Neural progenitor cell (in vitro differentiated cells): ENCODE measurements around the gene OLFM1. TPM values are rescaled to one million over a fixed set of nuclear protein-coding genes. Genes with fewer than 3 reads are reported as not detected.

Source experiments
- DNase-seq: peaks from one replicate; pipeline ENCODE4 v3.0.0-alpha.2; 2016; ENCODE audit warnings: low spot score
- H2AFZ ChIP-seq: fragments of 200-600 bp; sonication (generic); replicated peaks from 2 replicates; pipeline ENCODE4 v1.6.1; 2016; ENCODE audit warnings: antibody characterized with exemption
- H3F3A ChIP-seq: fragments of 200-600 bp; sonication (generic); 2 replicates; pipeline ENCODE4 v1.6.1; 2016; ENCODE audit warnings: antibody characterized with exemption, low read depth
- H3K27ac ChIP-seq: fragments of 200-600 bp; sonication (generic); 2 replicates; pipeline ENCODE4 v1.5.1; 2016; ENCODE audit warnings: mild to moderate bottlenecking
- H3K27me3 ChIP-seq: fragments of 200-600 bp; sonication (generic); 2 replicates; pipeline ENCODE4 v1.6.1; 2016; ENCODE audit warnings: mild to moderate bottlenecking, moderate library complexity
- H3K36me3 ChIP-seq: fragments of 200-600 bp; sonication (generic); 2 replicates; pipeline ENCODE4 v1.5.1; 2016
- H3K4me1 ChIP-seq: fragments of 200-600 bp; sonication (generic); 2 replicates; pipeline ENCODE4 v1.6.1; 2016; ENCODE audit warnings: mixed run types
- H3K4me2 ChIP-seq: fragments of 200-600 bp; sonication (generic); 2 replicates; pipeline ENCODE4 v1.6.1; 2016
- H3K4me3 ChIP-seq: fragments of 200-600 bp; sonication (generic); 2 replicates; pipeline ENCODE4 v1.5.1; 2016
- H3K79me2 ChIP-seq: fragments of 200-600 bp; sonication (generic); 2 replicates; pipeline ENCODE4 v1.6.1; 2016; ENCODE audit warnings: low read depth
- H3K9ac ChIP-seq: fragments of 200-600 bp; sonication (generic); 2 replicates; pipeline ENCODE4 v1.6.1; 2016
- H3K9me3 ChIP-seq: fragments of 200-600 bp; sonication (generic); 2 replicates; pipeline ENCODE4 v1.5.1; 2016; ENCODE audit warnings: low read depth
- H4K20me1 ChIP-seq: fragments of 200-600 bp; sonication (generic); 2 replicates; pipeline ENCODE4 v1.6.1; 2016; ENCODE audit warnings: low read depth
- H3K27ac Mint-ChIP-seq: 3 replicates; pipeline ENCODE4 v1.8.0; 2021; ENCODE audit warnings: mixed read lengths
- H3K27me3 Mint-ChIP-seq: 2 replicates; pipeline ENCODE4 v1.8.0; 2022; ENCODE audit warnings: low read depth, mild to moderate bottlenecking, inconsistent platforms, moderate library complexity, mixed read lengths; ENCODE audit not compliant: insufficient read depth
- H3K36me3 Mint-ChIP-seq: 3 replicates; pipeline ENCODE4 v1.8.0; 2021; ENCODE audit warnings: mixed read lengths
- H3K4me1 Mint-ChIP-seq: 3 replicates; pipeline ENCODE4 v1.8.0; 2021; ENCODE audit warnings: mixed read lengths
- H3K4me3 Mint-ChIP-seq: 3 replicates; pipeline ENCODE4 v1.8.0; 2021; ENCODE audit warnings: mild to moderate bottlenecking, moderate library complexity, mixed read lengths
- H3K9me3 Mint-ChIP-seq: 3 replicates; pipeline ENCODE4 v1.8.0; 2020; ENCODE audit warnings: mixed read lengths
- CTCF ChIP-seq: fragments of 200-600 bp; sonication (generic); IDR thresholded peaks from 2 replicates; pipeline ENCODE4 v1.5.1; 2017; ENCODE audit warnings: antibody characterized with exemption, mild to moderate bottlenecking
- EZH2 ChIP-seq: fragments of 200-600 bp; sonication (generic); IDR thresholded peaks from 2 replicates; pipeline ENCODE4 v1.6.1; 2017; ENCODE audit warnings: antibody characterized with exemption, mild to moderate bottlenecking, moderate library complexity
- EZH2phosphoT487 ChIP-seq: fragments of 200-600 bp; sonication (generic); IDR thresholded peaks from 2 replicates; pipeline ENCODE4 v1.6.1; 2017; ENCODE audit warnings: antibody characterized with exemption
- total RNA-seq: library from RNA; depleted of rRNA; stranded (reverse); fragments of >200 nt; gene quantifications from 2 replicates; pipeline ENCODE4 v1.2.3, GENCODE V29; 2015; ENCODE audit warnings: low replicate concordance

The OLFM1 gene
- total RNA-seq, 1 donor from 2014 or later = 4.0 TPM

DNA sequence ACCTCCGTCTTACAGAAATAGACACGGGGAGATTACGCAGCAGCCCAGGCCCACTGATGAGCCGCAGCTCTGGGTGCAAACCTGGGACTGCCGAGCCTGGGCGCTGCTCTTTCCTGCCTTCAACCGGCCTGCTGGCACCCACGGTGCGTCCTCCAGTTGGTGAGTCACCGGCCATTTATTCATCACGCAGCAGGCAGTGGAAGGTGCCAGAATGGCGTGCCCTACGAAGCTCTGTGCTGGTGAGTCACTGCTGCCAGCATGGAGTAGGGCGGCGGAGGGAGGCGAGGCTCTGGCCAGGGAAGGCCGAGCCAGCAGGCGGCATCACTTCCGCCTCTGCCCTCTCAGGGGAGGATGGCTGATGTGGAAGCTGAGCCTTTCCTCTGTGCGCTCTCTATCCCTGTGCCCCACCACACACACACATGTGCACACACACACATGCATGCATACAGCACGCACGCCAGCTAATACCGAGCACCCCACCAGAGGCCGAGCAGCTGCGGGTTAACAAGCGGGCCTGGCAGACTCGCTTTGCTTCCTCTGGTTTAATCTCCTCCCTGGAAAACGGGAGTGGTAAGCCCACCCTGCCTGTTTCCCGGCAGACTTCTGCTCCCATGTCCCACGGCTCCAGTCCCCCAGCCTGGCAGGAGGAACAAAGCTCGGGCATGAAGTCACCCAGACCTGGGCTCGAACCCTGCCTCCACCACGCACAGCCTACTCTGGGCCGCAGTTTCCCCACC, 39.2 kb downstream of the OLFM1 start:
- H3F3A ChIP-seq = peaks cover 14% of the 10 kb centered on the region
- TF ChIP-seq CTCF (no peak), EZH2 (no peak), EZH2phosphoT487 (no peak)
- Mint-ChIP-seq H3K27me3 (peaks cover 21% of the 10 kb centered on the region), H3K27ac (no peak overlapping the region), H3K4me3 (no peak overlapping the region), H3K4me1 (peaks cover 14% of the 10 kb centered on the region), H3K9me3 (peaks cover 6% of the 10 kb centered on the region), H3K36me3 (no peaks in the 10 kb centered on the region)
- no peak overlapping the region for H3K9ac ChIP-seq
- peaks cover 18% of the 10 kb centered on the region for H3K4me1 ChIP-seq
- H3K27me3 ChIP-seq = no peaks in the 10 kb centered on the region
- no peaks in the 10 kb centered on the region for H3K36me3 ChIP-seq
- no peak overlapping the region for H3K4me2 ChIP-seq
- H3K9me3 ChIP-seq = no peaks in the 10 kb centered on the region
- no peak for DNase-seq
- H3K27ac ChIP-seq = no peak overlapping the region
- H4K20me1 ChIP-seq = peaks cover 12% of the 10 kb centered on the region
- H3K4me3 ChIP-seq = no peak overlapping the region
- H2AFZ ChIP-seq = no peak overlapping the region
- no peaks in the 10 kb centered on the region for H3K79me2 ChIP-seq

DNA sequence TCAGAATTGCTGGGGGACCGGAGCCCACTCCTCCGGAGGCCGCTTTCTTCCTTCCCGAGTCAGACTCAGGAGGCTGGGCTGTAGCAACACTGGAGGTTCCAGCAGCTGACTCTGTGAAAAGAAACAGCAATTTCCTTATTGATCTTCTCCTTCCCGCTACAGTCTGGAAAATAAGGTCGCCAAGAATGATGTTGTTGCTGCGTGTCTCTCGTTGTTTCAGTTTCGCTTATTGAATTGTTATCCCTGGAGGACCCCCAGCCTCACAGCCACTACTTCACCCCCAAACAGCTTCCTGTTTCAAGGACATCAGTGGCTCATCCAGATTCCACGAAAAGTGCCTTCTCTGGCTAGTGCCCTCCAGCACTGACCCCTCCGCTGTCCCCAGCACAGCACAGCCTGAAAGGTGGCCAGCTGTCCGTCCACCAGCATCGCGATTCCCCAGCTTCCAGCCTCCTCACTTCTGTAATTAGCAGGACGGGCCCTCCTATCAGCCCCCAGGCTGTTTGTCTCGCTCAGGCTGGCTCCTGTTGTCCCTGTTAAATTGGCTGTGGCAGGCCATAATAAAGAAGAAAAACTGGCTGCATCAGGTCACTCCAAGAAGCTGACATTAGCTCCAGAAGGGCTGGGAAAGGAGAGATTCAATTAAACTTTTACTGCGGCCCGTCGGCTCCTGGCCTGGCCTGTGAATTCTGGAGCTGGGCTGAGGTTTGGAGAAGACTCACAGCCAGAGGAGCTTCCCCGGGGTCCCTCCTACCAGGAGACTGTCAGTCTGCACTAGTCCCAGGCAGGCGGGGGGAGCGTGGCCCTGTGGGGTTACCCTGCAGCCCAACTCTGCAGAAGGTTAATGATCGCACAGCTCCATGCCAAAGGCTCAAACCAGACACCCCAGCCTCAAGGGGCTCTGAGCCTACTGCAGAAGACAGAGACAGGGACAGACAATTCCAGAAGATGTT, 40.5 kb downstream of the OLFM1 start:
- no peaks in the 10 kb centered on the region for H3K9me3 ChIP-seq
- H3K27ac ChIP-seq = peak overlapping the region; percentile 55
- no peaks in the 10 kb centered on the region for H3K79me2 ChIP-seq
- H3K4me3 ChIP-seq = no peak overlapping the region
- Mint-ChIP-seq H3K9me3 (peaks cover 6% of the 10 kb centered on the region), H3K4me1 (peaks cover 14% of the 10 kb centered on the region), H3K27ac (peak overlapping the region; percentile 42), H3K27me3 (peaks cover 21% of the 10 kb centered on the region), H3K36me3 (no peaks in the 10 kb centered on the region), H3K4me3 (no peak overlapping the region)
- H3K4me2 ChIP-seq = no peak overlapping the region
- H3K9ac ChIP-seq = no peak overlapping the region
- H3F3A ChIP-seq = peaks cover 14% of the 10 kb centered on the region
- peaks cover 18% of the 10 kb centered on the region for H3K4me1 ChIP-seq
- no peak overlapping the region for H2AFZ ChIP-seq
- H3K27me3 ChIP-seq = no peaks in the 10 kb centered on the region
- peak; percentile 89 for DNase-seq
- H3K36me3 ChIP-seq = no peaks in the 10 kb centered on the region
- H4K20me1 ChIP-seq = peaks cover 12% of the 10 kb centered on the region
- no peak for TF ChIP-seq EZH2
- no peak for TF ChIP-seq EZH2phosphoT487
- TF ChIP-seq CTCF = no peak

DNA sequence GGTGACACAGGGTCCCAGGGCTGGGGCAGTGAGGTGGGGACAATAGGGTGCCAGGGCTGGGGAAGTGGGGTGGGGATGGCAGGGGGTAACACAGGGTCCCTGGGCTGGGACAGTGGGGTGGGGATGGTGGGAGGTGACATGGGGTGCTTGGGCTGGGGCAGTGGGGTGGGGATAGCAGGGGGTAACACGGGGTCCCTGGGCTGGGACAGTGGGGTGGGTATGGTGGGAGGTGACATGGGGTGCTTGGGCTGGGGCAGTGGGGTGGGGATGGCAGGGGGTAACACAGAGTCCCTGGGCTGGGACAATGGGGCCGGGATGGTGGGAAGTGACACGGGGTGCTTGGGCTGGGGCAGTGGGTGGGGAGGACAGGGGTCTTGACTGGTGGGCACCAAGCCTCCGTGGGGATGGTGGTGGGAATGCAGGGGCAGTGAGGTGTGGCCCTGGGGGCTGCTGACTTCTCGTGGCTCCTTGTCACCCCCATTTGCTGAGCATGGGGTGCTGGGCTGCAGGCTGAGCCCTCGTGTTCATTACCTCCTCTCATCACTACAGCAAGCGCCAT, 41.7 kb downstream of the OLFM1 start:
- Histone ChIP-seq H3K4me1 (peaks cover 18% of the 10 kb centered on the region), H2AFZ (no peak overlapping the region), H3K27me3 (peaks cover 5% of the 10 kb centered on the region), H3K27ac (no peak overlapping the region), H3K79me2 (no peaks in the 10 kb centered on the region), H4K20me1 (peaks cover 12% of the 10 kb centered on the region), H3K36me3 (no peaks in the 10 kb centered on the region), H3K4me3 (no peak overlapping the region), H3K9ac (no peak overlapping the region), H3F3A (peaks cover 14% of the 10 kb centered on the region), H3K9me3 (no peaks in the 10 kb centered on the region), H3K4me2 (no peak overlapping the region)
- Mint-ChIP-seq H3K36me3 (no peaks in the 10 kb centered on the region), H3K27ac (no peak overlapping the region), H3K4me3 (no peak overlapping the region), H3K4me1 (peaks cover 14% of the 10 kb centered on the region), H3K27me3 (peaks cover 17% of the 10 kb centered on the region), H3K9me3 (peaks cover 6% of the 10 kb centered on the region)
- TF ChIP-seq EZH2 (no peak), EZH2phosphoT487 (no peak), CTCF (no peak)
- no peak for DNase-seq
